DMS53 treated with DMSO at 0.1 percent for 48 hours (cell line): ENCODE measurements around the gene VPS16.

Source experiments
- DNase-seq: peaks from one replicate; lab custom pipeline; 2025; ENCODE audit not compliant: unreplicated experiment; lab: John Stamatoyannopoulos, UW

VPS16 gene

GRCh38 chr20:2833761-2834160, 6.8 kb upstream of the VPS16 start:
- DNase-seq: no peak

- no peak for DNase-seq
These were observed 6.0 kb upstream of the VPS16 start for GRCh38 chr20:2834401-2835110.

GRCh38 chr20:2835331-2835796, 5.2 kb upstream of the VPS16 start:
- no peak for DNase-seq

GRCh38 chr20:2836035-2836434, 4.5 kb upstream of the VPS16 start:
- no peak for DNase-seq

- DNase-seq: no peak
These were observed 3.2 kb upstream of the VPS16 start for GRCh38 chr20:2837221-2837960.

GRCh38 chr20:2838170-2838797, 2.3 kb upstream of the VPS16 start:
- no peak for DNase-seq

GRCh38 chr20:2838847-2839671, 1.5 kb upstream of the VPS16 start:
- DNase-seq: no peak

GRCh38 chr20:2839732-2840137, 810 bp upstream of the VPS16 start:
- no peak for DNase-seq

GRCh38 chr20:2840967-2841531, 504 bp downstream of the VPS16 start:
- peak; percentile 33 for DNase-seq

GRCh38 chr20:2845607-2846006, 5.1 kb downstream of the VPS16 start:
- DNase-seq: no peak

- DNase-seq: no peak
These were observed 6.2 kb downstream of the VPS16 start for GRCh38 chr20:2846698-2847097.

GRCh38 chr20:2847802-2848201, 7.3 kb downstream of the VPS16 start:
- no peak for DNase-seq

GRCh38 chr20:2849529-2849928, 9.0 kb downstream of the VPS16 start:
- no peak for DNase-seq

GRCh38 chr20:2851086-2851485, 10.5 kb downstream of the VPS16 start:
- DNase-seq: no peak

GRCh38 chr20:2858591-2858990, 18.0 kb downstream of the VPS16 start:
- DNase-seq: no peak

- no peak for DNase-seq
These were observed 19.0 kb downstream of the VPS16 start for GRCh38 chr20:2859330-2860121.

GRCh38 chr20:2864626-2865025, 24.1 kb downstream of the VPS16 start:
- no peak for DNase-seq

- DNase-seq: no peak
These were observed 24.6 kb downstream of the VPS16 start for GRCh38 chr20:2865101-2865500.

GRCh38 chr20:2865630-2866029, 25.1 kb downstream of the VPS16 start:
- no peak for DNase-seq

- DNase-seq: no peak
These were observed 25.7 kb downstream of the VPS16 start for GRCh38 chr20:2866236-2866635.
